CD4-positive, alpha-beta T cell treated with Interleukin-6 for 4 hours (primary cell): ENCODE results near the gene OSMR.
A peak's percentile ranks its signal among the peaks of the same experiment; 100 is the strongest.

ENCODE experiments used
- DNase-seq: peaks from one replicate; pipeline ENCODE4 v3.0.0-alpha.2; 2020; ENCODE audit warnings: mixed read lengths

Gene OSMR

DNA sequence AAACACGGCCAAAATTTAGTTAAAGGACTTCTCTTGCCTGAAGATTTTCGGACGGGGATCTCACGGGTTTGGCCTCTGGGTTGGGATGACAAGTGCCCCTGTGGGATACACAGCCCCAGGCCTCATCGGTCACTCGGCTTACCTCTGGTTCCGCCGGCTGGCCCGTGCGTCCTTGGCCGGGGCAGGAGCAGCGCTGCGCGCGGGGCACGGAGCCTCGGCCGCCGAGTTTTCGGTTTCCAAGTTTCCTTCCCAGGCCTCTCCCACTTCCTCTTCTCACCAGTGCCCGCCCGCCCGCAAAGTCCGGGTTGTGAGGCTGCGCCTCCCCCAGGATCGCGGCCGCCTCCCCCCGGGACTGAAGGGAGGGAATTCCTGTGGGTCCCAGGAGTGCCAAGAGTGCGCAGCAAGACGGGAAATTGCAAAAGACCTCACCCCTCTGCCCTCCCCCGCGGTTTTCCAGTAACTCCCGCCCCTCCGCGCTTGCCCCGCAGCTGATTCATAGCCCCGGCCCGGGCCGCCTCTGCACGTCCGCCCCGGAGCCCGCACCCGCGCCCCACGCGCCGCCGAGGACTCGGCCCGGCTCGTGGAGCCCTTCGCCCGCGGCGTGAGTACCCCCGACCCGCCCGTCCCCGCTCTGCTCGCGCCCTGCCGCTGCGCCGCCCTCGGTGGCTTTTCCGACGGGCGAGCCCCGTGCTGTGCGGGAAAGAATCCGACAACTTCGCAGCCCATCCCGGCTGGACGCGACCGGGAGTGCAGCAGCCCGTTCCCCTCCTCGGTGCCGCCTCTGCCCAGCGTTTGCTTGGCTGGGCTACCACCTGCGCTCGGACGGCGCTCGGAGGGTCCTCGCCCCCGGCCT, at the start of gene OSMR:
Gene OSMR, plus strand, starts transcription at position 487 of the 853 bp plus-strand sequence. CDS start 23,033 bp downstream, outside the sequence.
- no peak for DNase-seq

DNA sequence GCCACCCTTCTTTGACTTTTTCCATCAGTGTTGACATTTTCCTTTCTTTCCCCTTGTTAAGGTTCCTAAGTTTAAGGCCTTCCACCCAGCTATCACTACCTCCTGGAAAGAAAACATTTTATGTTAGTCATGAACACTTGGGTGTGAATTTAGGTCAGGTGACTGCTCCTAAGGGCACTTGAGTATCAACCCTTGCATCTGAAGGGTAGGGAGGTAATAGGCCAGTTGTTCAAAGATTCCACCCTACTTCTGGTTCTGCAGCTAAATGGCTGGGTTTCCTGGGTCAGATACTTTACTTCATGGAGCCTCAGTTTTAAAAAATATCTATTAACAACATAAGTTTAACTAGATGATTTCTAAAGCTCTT, 49.1 kb upstream of the OSMR start:
- no peak for DNase-seq

DNA sequence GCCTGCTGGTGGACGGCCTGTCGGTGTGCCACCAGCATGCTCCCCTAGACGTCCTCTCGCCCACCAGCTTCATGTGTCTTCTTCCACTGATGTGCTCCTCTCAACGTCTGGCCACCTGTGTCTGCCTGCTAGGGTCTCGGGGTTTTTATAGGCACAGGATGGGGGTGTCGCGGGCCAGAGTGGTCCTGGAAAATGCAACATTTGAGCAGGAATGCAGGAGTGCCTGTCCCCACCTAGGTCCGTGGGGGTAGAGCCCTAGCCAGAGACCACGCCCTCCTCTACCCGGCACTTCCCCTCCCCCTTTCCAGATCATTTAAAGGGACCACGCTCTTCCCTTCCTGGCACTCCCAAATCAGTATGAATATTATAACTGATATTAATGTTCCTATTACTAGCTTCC, 48.0 kb upstream of the OSMR start:
- no peak for DNase-seq

DNA sequence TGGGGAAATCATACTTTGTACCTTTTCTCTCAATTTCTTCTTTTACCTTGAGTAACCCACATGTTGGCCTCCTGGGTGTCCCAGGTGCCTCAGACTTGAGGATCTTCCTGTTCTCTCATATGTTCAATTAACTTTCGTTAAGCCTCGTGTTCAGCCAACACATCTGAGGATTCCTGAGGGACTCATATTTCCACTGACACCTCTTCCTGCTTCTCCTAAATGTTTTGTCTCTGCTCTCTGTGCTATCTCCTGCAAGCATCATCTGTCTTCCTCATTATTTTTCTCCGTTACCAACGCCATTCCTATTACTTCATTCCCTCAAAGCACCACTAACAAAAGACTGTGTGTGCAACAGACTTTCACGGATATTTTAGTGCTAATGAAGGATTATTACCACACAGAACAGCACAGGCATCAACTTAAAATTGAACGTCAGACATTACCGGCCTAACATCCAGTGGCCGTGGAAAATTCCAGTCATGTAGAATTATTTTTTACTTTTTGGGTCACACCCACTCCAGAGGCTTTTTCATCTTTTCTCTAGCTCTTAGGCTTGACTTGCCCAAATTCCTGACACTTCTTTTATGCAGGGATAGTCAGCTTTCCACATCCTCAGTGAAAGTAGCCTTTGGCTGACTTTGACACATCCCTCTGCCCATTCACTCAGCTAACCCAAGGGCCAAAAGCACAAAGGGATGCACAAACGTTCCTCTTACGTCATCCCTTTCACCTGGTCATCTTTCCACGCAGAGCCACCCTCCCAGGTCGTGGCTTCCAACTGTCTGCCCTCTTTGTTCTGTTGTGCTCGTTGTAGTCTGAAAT, 46.0 kb upstream of the OSMR start:
- no peak for DNase-seq

DNA sequence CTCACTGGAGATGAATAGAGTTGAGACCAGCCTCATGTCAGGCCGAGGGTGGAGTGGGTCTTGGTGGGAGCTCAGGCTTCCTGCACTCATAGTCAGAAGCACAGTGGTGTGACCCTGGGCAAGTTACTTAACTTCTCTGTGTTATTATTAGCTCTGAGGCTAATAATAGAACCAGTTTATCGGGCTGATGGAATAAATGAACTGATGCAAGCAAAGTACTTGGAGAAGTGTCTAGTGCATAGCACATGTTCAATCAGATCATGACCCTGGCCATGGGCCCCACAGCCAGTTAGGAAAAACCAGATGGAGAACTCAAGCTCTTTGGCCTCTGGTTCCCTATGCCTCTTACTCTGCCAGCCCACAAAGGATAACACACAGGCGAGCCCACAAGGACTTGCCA, 45.3 kb upstream of the OSMR start:
- no peak for DNase-seq

DNA sequence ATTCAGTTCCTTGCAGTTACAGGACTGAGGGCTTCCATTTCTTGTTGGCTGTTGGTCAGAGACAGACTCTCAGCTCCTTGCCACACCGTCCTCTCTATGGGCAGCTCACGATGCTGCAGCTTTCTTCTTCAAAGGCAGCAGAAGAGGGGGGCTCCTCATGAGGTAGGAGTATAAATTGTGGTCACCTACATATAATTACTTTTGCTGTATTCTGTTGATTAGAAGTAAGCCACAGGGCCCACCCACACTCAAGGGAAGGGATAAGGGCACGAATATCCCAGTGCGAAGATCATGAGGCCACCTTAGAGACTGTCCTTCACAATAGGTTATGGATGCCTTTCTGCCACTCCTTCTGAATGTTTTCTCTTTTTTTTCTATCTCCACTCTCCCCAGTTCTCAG, 43.7 kb upstream of the OSMR start:
- no peak for DNase-seq

DNA sequence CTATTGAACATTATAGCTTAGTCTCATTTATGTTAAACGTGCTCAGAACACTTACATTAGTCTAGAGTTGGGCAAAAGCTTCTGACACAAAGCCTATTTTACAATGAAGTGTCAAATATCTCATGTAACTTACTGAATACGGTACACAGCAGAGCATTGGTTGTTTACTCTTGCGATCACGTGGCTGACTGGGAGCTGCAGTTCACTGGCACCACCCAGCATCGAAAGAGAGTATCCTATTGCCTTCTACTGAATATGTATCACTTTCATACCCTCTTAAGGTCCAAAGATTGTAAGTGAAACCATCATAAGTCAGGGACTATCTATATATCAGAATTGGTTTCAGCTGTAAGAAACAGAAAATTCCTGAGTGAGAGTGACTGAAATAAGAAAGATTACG, 42.6 kb upstream of the OSMR start:
- DNase-seq, result no peak

DNA sequence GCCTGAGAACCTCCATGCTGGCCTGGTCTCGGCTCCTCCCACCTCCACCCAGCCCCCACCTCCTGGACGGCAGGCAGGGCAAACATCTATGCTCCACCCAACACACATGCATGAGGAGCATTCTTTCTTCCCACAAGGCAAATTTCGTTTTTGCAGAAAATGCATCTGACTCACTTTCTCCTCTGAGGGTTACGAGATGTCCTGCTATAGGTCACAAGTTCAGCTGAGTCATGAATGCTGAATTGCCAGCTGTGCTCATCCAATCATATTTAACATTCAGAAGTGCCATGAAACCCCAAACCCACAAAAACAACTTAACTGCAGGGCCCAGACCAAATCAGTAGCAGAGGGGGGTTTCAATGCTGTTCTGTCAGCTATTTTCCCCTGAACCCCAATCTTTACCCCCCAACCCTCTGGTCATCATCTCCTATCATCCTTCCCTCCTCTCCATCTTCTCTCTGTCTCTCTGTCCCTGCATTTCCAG, 39.0 kb upstream of the OSMR start:
- no peak for DNase-seq

DNA sequence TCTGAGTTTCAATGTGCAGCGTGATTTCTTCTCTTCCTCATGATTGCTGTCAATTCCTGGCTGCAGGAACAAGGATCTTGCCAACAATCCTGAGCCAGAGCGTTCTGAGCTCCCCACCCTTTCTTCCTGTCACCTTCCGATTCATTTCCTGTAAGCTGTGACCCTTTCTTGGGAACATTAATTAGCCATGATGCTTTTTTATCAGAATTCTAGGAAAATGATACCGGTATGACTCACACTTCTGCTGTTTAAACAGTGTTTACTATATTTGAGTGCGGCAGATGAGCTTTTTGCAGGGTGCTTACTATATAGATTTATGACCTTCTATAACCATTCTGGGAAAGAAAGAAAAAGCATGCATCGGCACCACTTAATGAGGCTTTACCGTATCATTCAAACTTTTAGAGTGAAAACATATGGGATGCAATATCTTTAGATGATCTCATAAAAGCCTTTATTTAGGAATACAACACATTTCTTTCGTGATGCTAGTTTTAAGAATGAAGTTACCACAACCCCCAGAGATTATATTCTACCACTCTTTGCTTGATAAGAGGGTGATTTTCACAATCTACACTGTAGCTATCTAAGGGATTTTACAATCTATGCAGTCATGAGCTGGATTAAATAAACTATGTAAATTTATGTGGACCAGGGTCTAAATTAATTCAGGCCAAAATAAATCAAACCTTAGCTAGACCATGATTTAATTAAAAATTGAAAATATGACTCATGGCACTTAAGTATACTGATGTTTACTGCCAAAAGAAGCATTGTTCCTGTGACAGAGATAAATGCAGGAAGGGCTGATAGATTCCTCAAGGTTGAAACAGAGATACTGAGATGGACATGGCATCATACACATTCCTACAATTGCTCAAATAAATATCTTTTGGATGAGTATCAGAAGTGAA, 38.0 kb upstream of the OSMR start:
- no peak for DNase-seq

DNA sequence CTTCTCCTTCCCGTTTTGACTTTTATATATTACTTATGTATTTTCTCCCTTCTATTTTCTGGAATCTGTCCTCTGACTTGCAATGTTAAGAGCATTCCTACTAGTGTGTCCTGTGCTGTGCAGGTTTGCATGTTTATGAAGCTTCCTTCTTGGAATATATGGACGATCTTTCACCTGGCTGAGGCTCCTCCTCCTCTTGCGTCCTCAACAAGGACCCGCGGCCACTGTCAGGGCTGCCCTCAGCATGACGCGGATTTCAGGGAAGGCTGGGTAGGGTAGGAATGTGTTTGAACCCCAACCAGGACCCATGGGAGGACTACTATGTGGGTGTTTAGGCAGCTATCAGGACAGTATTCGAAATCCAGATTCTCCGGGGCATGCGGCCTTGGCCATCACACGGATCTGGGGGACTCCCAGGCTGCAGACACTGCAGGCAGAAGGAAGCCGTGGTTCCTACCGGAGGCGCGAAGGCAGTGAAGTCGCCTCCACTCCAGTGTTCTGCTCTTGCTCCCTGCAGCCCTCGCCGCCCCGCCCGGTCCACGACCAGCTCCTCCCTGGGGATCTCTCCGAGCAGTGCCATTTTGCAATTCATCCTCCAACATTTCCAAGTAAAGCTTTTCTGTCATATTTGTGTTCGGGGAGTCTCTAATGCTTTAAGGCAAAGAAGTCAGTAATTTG, 37.0 kb upstream of the OSMR start:
- no peak for DNase-seq

DNA sequence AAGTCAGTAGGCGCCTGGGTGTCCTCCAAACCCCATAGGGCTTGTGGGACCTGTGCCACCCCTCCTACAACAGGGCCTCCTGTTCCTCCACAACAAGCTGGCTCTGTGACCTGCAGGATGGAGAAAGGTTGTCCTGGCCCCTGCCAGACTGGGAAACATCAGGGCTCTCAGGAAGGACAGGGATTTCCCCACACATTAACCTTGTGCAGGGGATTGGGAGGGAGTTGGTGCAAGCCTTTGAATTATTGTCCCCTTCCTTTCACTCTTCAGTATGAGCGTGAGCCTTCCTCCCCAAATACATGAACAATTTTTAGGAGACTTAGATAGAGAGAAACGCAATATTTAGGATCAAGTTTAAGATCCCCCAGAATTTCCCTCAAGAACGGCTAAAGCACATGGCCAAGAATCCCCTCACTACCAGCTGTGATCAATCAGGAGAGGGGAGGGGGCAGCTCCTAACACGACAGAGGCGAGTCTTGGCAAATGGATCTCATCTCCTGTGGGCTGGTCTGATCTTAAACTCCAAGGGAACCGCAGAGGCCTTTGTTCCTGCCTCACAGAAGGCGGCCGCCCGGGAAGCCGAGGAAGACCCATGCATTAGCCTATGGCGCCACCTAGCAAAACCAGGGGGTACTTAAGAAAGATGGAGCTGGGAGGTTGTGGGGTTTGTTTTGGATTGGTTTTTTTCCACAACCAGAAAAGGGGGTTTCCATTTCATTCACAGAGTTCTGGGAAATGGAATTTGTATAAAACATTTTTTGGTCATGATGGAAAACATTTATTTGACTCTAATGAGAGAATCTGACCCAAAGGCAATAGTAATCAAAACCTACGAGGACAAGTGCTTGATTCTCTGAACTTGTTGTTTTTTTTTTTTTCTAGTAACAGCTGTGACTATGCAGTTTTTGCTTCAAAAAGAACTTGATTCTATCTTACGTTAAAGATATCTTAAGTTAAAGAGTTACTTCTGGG, 36.1 kb upstream of the OSMR start:
- DNase-seq, result peak; percentile 41

DNA sequence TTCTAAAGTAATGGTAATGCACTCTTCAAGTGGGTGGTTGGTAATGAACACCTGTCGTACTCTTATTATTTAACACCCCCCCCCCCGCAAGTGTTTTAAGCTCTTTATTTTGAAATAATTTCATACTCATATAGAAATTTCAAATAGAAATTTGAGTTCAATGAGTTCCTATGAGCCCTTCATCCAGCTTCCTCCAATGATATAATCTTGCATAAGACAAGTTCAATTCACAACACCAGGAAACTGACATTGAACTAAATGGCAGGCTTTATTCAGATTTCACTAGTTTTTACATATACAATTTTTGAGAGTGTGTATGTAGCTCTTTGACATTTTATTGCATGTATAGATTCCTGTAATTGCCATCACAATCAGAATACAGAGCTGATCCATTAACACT, 30.9 kb upstream of the OSMR start:
- DNase-seq, result no peak

DNA sequence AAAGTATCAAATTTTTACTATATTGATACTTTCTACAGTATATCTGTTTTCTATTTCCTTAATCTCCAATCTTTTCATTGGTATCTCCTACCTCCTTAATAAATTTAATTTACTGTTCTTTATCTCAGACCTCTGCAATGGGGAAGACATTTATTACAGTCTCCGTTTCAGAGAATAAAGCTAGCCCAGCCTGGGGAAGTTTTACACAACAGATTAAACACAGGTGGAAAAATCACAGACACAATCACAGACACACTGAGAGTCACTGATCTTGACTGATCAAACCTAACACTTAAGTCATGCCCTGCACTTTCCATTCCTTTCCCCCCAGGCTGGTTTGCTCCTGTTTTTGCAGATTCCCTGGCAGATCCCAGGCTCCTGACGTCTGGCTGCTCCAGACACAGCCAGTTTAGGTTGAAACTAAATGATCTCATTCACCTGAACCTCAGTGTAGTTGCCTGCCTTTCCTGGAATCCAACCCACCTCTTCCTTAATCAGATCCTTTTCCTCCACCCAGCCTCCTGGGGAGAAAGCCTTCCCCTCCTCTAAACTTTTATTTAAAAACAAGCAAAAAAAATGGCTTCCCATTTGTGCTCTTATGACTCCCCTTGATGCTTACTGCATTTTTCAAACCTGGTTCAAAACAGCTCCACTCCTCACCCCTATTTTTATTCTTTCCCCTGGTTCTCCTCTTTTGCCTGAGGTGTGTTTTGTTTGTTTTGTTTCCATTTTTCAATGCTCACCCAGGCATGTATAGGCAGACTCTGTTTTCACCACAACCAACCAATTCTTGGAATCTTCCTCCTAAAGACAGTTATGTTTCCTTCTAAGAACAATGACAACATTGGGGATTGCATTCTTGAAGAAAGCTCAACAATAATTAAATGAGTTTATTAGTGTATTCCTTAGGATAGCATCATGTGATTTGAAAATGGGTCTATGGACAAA, 29.5 kb upstream of the OSMR start:
- DNase-seq, result no peak

DNA sequence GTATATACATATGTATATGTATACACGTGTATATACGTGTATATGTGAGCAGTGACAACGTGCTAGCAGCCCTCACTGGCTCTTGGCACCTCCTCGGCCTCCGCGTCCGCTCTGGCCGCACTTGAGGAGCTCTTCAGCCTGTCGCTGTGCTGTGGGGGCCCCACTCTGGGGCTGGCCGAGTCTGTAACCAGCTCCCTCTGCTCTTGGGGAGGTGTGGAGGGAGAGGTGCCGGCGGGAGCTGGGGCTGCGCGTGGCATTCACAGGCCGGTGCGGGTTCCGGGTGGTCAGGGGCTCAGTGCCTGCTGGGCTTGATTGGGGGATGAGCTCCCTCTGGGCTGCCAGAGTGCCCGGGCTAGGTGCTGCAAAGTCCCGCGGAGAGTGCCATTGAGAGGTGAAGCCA, 24.1 kb upstream of the OSMR start:
- no peak for DNase-seq

DNA sequence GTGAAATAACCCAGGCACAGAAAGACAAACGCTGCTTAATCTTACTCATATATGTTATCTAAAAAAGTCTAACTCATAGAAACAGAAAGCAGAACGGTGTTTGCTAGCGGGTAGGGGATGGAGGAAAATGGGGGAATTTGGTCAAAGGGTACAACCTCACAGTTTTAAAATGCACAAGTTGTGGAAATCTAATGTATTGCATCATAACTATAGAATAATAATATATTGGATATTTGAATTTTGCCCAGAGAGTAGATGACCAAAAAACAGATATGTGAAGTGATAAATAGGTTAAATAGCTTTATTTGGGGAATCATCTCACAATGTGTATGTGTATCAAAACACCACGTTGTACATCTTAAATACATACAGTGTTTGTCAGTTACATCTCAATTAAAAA, 22.3 kb upstream of the OSMR start:
- DNase-seq, result no peak

DNA sequence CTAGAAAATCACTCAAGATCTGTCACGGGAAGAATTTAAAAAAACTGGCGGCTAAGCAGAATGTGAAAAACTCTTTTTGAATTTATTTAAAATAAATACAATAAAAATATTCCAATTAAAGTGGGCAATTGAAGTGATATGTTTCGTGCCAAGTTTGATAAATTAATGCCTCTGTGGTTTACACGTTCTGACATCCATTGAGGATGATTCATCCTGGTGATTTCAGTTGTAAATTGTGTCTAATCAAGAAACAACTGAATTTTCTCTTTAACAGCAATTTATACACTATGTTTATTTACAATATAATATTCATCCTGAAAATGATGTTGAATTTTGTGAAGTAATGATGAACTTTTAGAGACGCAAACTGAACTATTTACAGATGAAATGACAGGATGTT, 21.0 kb upstream of the OSMR start:
- no peak for DNase-seq

DNA sequence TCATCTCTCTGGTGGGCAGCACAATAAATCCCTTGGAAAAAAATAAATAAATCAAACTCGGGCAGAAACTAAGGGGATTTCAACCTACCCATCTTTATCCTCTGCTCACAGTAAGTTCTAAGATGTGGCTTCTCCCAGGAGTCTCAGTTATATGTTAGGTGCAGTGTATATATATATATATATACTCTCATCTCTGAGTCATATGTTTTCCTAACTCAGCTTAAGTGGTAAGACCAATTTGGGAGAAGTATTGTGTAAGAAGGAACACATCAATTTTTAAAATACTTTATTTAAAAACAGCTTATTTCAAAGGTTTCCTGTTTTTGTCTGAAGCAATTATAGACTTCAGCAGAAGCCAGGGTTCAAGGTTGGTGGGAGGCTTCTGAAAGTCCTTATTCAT, 20.3 kb upstream of the OSMR start:
- no peak for DNase-seq

DNA sequence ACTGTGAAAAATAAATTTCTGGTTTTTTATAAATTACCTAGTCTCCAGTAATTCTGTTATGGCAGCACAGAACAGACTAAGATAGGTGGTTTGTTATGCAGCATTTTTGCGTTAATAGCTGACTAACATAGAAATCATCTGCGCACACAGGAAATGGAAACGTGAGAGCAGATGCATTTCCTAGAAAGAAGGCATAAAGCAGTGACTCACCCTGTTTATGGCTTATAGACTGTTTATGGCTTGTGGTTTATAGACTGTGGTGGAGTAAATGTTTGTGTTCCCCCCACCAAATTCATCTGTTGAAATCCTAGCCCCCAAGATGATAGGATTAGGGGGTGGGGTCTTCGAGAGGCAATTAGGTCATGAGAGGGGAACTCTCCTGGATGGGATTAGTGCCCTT, 18.3 kb upstream of the OSMR start:
- no peak for DNase-seq

DNA sequence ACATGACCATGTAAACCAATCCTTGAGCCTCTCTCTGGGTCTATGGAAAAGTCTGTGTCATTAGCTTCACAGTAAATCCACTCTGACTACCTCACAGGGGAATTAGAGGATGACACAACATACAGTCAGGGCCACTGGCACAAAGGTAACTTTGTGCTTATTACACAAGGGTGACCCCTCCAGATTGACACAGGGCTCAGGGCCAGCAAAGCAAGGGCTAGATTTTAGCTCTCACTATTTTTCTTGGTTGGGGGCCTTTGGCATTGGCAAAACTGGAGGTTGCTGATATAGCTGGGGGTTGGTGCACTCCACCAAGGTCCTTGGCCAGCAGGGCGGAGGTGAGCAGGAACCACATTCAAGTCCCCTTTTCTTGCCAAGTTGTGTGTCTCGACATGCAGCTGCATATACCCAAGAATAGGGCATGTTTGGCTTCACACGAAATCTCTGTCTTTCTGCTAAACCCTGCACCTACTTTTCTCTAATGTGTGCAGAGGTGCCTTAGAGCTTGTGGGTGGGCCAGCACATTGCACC, 15.2 kb upstream of the OSMR start:
- no peak for DNase-seq

DNA sequence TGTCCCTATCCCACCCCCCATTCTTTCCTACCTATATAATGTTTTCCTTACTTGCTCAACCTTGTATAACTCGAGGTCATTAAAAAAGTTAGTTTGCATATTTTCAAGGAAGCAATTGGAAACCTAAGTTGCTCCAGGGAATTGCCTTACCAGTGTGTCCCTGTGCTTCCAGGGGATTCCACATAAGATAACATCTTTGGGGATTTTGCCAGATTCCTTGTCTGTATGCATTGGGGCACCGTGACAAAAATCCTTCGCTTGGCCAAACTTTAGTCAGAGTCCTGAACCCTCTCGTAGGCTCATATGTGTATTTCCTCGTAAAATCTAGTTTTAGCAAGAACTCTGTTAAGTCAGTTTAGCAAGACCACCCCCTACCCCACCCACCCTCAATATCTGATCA, 14.7 kb upstream of the OSMR start:
- no peak for DNase-seq
